Stimulated activated naive CD8-positive, alpha-beta T cell treated with anti-CD3 and anti-CD28 coated beads, Interleukin-15, amount 100 ng/mL, for 72 hours (primary cell): Measurements from ENCODE around the gene CORO1A.
"Not testable (repeated sequence)": the region's sequence is repeated elsewhere in the genome, so short reads cannot be mapped to it uniquely, and the experiment has no call there.

ENCODE experiments used
- ATAC-seq: fragments of 150-1000 bp; cut with Tn5 transposase; 2 replicates; pipeline ENCODE4 v1.10.0; 2021; ENCODE audit warnings: mild to moderate bottlenecking, moderate library complexity
- DNase-seq, 2 donors: peaks; one replicate each; pipeline ENCODE4 v3.0.0; 2021 to 2022
- H3K27ac Mint-ChIP-seq, 2 donors: one replicate each; pipeline ENCODE4 v1.8.0; 2022; ENCODE audit warnings: mild to moderate bottlenecking in 2 of 2, mixed read lengths in 2 of 2, moderate library complexity in 2 of 2
- H3K27me3 Mint-ChIP-seq: one replicate; pipeline ENCODE4 v1.8.0; 2022; ENCODE audit warnings: mixed read lengths
- H3K4me1 Mint-ChIP-seq: one replicate; pipeline ENCODE4 v1.8.0; 2022; ENCODE audit warnings: mild to moderate bottlenecking, mixed read lengths
- H3K4me3 Mint-ChIP-seq, 2 donors: one replicate each; pipeline ENCODE4 v1.8.0; 2022; ENCODE audit warnings: mild to moderate bottlenecking in 2 of 2, mixed read lengths in 2 of 2, moderate library complexity in 1 of 2
- H3K9me3 Mint-ChIP-seq, 2 donors: one replicate each; pipeline ENCODE4 v1.8.0; 2022; ENCODE audit warnings: mixed read lengths in 2 of 2

The CORO1A gene

DNA sequence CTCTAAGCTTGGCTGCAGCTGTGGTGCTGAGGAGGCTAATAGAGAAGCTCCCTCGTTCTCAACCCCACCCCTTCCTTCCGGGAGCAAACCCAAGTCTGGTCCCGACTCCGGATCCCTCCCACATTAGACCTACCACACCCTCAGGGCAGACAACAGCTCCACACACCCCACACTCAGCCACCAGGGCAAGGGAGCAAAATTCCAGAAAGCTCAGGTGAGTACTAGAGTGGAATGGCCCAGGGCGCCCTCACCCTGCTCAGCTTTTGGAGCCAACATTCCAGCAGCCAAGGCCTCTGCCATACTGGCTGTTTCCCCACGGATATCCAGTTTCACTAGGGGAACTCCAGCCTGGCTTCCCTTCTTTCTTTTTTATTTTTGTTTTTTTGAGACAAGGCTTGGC lies 25.6 kb downstream of the CORO1A start:
- not testable (repeated sequence) for H3K9me3 Mint-ChIP-seq, H3K4me3 Mint-ChIP-seq, ATAC-seq, H3K4me1 Mint-ChIP-seq, H3K27me3 Mint-ChIP-seq
- H3K27ac Mint-ChIP-seq = peak overlapping the region in 1 of 2 donors; percentile 27
- peak in 1 of 2 donors; percentile 5 for DNase-seq

DNA sequence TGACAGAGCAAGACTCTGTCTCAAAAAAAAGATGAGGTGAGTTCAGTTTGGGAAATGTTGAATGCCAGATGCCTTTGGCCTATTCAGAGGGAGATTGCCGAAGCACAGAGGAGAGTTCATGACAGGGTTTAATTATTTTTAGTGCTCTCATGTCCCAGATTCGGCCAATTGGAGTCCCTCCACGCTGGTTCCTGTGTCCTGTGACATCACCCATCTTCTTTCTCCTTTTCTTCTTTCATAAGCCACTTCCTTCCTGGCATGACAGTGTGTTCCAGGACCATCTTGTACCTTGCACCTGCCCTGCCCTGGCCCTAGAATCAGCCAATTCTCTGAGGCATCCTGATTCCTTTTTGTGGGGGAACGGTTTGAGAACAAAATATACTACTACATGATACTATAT lies 28.0 kb downstream of the CORO1A start:
- DNase-seq, H3K9me3 Mint-ChIP-seq, H3K27me3 Mint-ChIP-seq, H3K27ac Mint-ChIP-seq, H3K4me3 Mint-ChIP-seq, H3K4me1 Mint-ChIP-seq: not testable (repeated sequence)
- peak; percentile 74 for ATAC-seq

- not testable (repeated sequence) for H3K4me3 Mint-ChIP-seq, H3K27ac Mint-ChIP-seq, H3K9me3 Mint-ChIP-seq, H3K27me3 Mint-ChIP-seq, ATAC-seq, H3K4me1 Mint-ChIP-seq
- peak in 1 of 2 donors; percentile 9 for DNase-seq
Observed at GRCh38 chr16:30217082-30217481, 33.7 kb downstream of the CORO1A start.
